ENCODE measurements around the gene ERVH48-1. TPM values are rescaled to one million over a fixed set of nuclear protein-coding genes. Genes with fewer than 3 reads are reported as not detected.
"Not testable (repeated sequence)": the region's sequence is repeated elsewhere in the genome, so short reads cannot be mapped to it uniquely, and the experiment has no call there.

The ERVH48-1 gene
- total and polyA plus RNA-seq, 4 donors: 0.02 to 1.1 (median 0.15) TPM

DNA sequence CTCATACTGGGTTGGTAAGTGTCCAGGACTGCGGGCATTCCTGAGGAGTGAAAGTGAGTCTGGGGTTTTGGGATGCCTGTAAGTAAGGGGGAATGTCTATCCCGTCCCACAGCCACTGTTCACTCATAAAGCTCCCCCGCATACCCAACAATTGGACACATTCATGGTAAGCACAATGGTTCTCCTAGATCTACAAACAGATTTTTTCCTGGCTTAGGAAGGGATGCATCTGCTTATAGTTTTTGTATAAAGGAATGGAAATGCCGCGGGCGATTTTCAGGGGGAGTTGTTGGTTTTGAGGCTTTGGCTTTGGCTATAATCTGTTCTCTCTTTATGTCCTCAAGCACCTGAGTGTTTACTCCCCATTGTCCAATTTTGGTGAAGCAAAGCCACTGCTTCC lies 7.1 kb downstream of the ERVH48-1 start:
- WGBS, 2 donors: 95 to 99% methylated on average over 6 of the region's 6 CpGs
- no peaks in the 10 kb centered on the region for H3K27me3 ChIP-seq (ENCODE audit: control insufficient read depth in 3 of 3, insufficient read depth in 3 of 3, low read length in 2 of 3)
- no peak overlapping the region for H3K27ac ChIP-seq (ENCODE audit: low read depth in 1 of 2, low read length in 1 of 2)
- no peaks in the 10 kb centered on the region for H3K4me1 ChIP-seq (ENCODE audit: control insufficient read depth in 5 of 5, insufficient read depth in 5 of 5, low read length in 5 of 5)
- H3K9ac ChIP-seq (ENCODE audit: insufficient read depth in 1 of 2, low read length in 2 of 2): no peak overlapping the region
- no peak for TF ChIP-seq CTCF (IDR thresholded peaks at IDR 0.05; ENCODE audit: control extremely low read depth, extremely low read depth)
- H3K4me3 ChIP-seq: no peak overlapping the region
- no peak for ATAC-seq (ENCODE audit: insufficient read depth, low FRiP score)
- no peaks in the 10 kb centered on the region for H3K9me3 ChIP-seq (ENCODE audit: control insufficient read depth in 4 of 4, insufficient read depth in 3 of 4, low read length in 3 of 4)
- H3K36me3 ChIP-seq (ENCODE audit: control insufficient read depth in 4 of 4, insufficient read depth in 4 of 4, low read length in 4 of 4): peaks cover 0 to 1% (median 0%) of the 10 kb centered on the region in 4 donors
- DNase-seq: no peak

- DNase-seq (no peak), ATAC-seq (ENCODE audit: insufficient read depth, low FRiP score) (no peak)
- Histone ChIP-seq H3K9ac (ENCODE audit: insufficient read depth in 1 of 2, low read length in 2 of 2) (no peak overlapping the region), H3K27ac (ENCODE audit: low read depth in 1 of 2, low read length in 1 of 2) (no peak overlapping the region), H3K36me3 (ENCODE audit: control insufficient read depth in 4 of 4, insufficient read depth in 4 of 4, low read length in 4 of 4) (peaks cover 12 to 16% (median 13%) of the 10 kb centered on the region in 4 donors), H3K27me3 (ENCODE audit: control insufficient read depth in 3 of 3, insufficient read depth in 3 of 3, low read length in 2 of 3) (no peaks in the 10 kb centered on the region), H3K9me3 (ENCODE audit: control insufficient read depth in 4 of 4, insufficient read depth in 3 of 4, low read length in 3 of 4) (no peaks in the 10 kb centered on the region), H3K4me3 (no peak overlapping the region), H3K4me1 (ENCODE audit: control insufficient read depth in 5 of 5, insufficient read depth in 5 of 5, low read length in 5 of 5) (no peaks in the 10 kb centered on the region)
- TF ChIP-seq CTCF (IDR thresholded peaks at IDR 0.05; ENCODE audit: control extremely low read depth, extremely low read depth): no peak
- WGBS, 2 donors: 74 to 78% methylated on average over 7 of the region's 7 CpGs
These were observed 12.0 kb downstream of the ERVH48-1 start for GRCh38 chr21:42913476-42913875.

GRCh38 chr21:42911920-42912319 lies 13.5 kb downstream of the ERVH48-1 start:
- H3K9ac ChIP-seq (ENCODE audit: insufficient read depth in 1 of 2, low read length in 2 of 2); H3K27ac ChIP-seq (ENCODE audit: low read depth in 1 of 2, low read length in 1 of 2); DNase-seq; H3K4me3 ChIP-seq; H3K4me1 ChIP-seq (ENCODE audit: control insufficient read depth in 5 of 5, insufficient read depth in 5 of 5, low read length in 5 of 5); H3K27me3 ChIP-seq (ENCODE audit: control insufficient read depth in 3 of 3, insufficient read depth in 3 of 3, low read length in 2 of 3); ATAC-seq (ENCODE audit: insufficient read depth, low FRiP score); H3K9me3 ChIP-seq (ENCODE audit: control insufficient read depth in 4 of 4, insufficient read depth in 3 of 4, low read length in 3 of 4): not testable (repeated sequence)
- 94 to 97% methylated on average over 6 of the region's 6 CpGs for WGBS, 2 donors
- peaks cover 12 to 21% (median 14%) of the 10 kb centered on the region in 4 donors for H3K36me3 ChIP-seq (ENCODE audit: control insufficient read depth in 4 of 4, insufficient read depth in 4 of 4, low read length in 4 of 4)

DNA sequence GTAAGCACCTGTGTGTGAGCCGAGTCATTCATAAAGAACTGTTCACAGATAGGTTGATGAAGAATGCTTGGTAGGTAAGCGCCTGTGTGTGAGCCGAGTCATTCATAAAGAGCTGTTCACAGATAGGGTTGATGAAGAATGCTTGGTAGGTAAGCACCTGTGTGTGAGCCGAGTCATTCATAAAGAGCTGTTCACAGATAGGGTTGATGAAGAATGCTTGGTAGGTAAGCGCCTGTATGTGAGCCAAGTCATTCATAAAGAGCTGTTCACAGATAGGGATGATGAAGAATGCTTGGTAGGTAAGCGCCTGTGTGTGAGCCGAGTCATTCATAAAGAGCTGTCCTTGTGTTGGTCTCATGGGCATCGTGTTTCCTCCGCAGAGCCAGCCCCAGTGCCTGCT lies 16.9 kb downstream of the ERVH48-1 start:
- not testable (repeated sequence) for H3K4me3 ChIP-seq; DNase-seq; H3K27ac ChIP-seq (ENCODE audit: low read depth in 1 of 2, low read length in 1 of 2); ATAC-seq (ENCODE audit: insufficient read depth, low FRiP score); H3K9me3 ChIP-seq (ENCODE audit: control insufficient read depth in 4 of 4, insufficient read depth in 3 of 4, low read length in 3 of 4); H3K27me3 ChIP-seq (ENCODE audit: control insufficient read depth in 3 of 3, insufficient read depth in 3 of 3, low read length in 2 of 3); H3K4me1 ChIP-seq (ENCODE audit: control insufficient read depth in 5 of 5, insufficient read depth in 5 of 5, low read length in 5 of 5); H3K9ac ChIP-seq (ENCODE audit: insufficient read depth in 1 of 2, low read length in 2 of 2)
- peaks cover 26 to 36% (median 30%) of the 10 kb centered on the region in 4 donors for H3K36me3 ChIP-seq (ENCODE audit: control insufficient read depth in 4 of 4, insufficient read depth in 4 of 4, low read length in 4 of 4)
- 95 to 96% methylated on average over 9 of the region's 9 CpGs for WGBS, 2 donors

DNA sequence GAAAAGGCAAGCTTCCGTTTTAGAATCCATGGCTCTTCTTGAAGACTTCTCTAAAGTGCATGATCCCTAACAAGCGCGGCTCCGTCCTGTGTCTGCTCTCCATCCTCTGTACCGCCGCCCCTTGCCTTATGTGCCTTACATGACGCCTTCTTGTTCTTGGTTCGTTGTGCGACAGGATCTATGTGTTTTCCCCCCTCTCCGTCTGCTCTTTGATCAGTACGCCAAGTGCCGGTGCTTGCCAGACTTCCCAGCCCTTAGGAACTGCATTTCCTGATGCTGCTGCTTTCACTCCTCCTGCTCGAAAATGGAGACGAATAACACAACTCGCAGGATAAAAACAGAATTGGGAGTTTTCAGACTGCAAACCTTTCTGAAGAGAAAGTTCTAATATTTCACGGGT lies 19.2 kb downstream of the ERVH48-1 start:
- Histone ChIP-seq H3K4me1 (ENCODE audit: control insufficient read depth in 5 of 5, insufficient read depth in 5 of 5, low read length in 5 of 5) (no peaks in the 10 kb centered on the region), H3K9ac (ENCODE audit: insufficient read depth in 1 of 2, low read length in 2 of 2) (no peak overlapping the region), H3K27me3 (ENCODE audit: control insufficient read depth in 3 of 3, insufficient read depth in 3 of 3, low read length in 2 of 3) (no peaks in the 10 kb centered on the region), H3K27ac (ENCODE audit: low read depth in 1 of 2, low read length in 1 of 2) (no peak overlapping the region), H3K36me3 (ENCODE audit: control insufficient read depth in 4 of 4, insufficient read depth in 4 of 4, low read length in 4 of 4) (peaks cover 27 to 38% (median 36%) of the 10 kb centered on the region in 4 donors), H3K4me3 (no peak overlapping the region), H3K9me3 (ENCODE audit: control insufficient read depth in 4 of 4, insufficient read depth in 3 of 4, low read length in 3 of 4) (no peaks in the 10 kb centered on the region)
- DNase-seq (no peak), ATAC-seq (ENCODE audit: insufficient read depth, low FRiP score) (no peak)
- 96 to 97% methylated on average over 16 of the region's 16 CpGs for WGBS, 2 donors
- TF ChIP-seq CTCF (IDR thresholded peaks at IDR 0.05; ENCODE audit: control extremely low read depth, extremely low read depth): no peak

Measured in lung (tissue), 12 donors.